Motor neuron (in vitro differentiated cells): ENCODE results near the gene CCDC141. TPM values are rescaled to one million over a fixed set of nuclear protein-coding genes. Genes with fewer than 3 reads are reported as not detected.

Source experiments
- ATAC-seq, 8 experiments: fragments of 200-7000 bp; cut with Tn5 transposase; replicated peaks in 6 of 8; 2 replicates each; pipeline ENCODE4 v1.8.0; 2021; ENCODE audit warnings: mild to moderate bottlenecking in 8 of 8, moderate library complexity in 8 of 8
- H3K27ac ChIP-seq, 2 donors: fragments of 250-450 bp; sonication (Bioruptor Pico); 2 replicates each; pipeline ENCODE4 v1.9.0; 2021; ENCODE audit warnings: antibody characterized with exemption in 2 of 2, mild to moderate bottlenecking in 2 of 2, moderate library complexity in 1 of 2
- H3K4me1 ChIP-seq, 2 donors: fragments of 250-450 bp; sonication (Bioruptor Pico); replicated peaks in 1 of 2; 2 replicates each; pipeline ENCODE4 v1.6.1; 2021; ENCODE audit warnings: antibody characterized with exemption in 2 of 2, mild to moderate bottlenecking in 2 of 2, moderate library complexity in 1 of 2
- H3K4me3 ChIP-seq, 5 donors: fragments of 250-450 bp; sonication (Bioruptor Pico); 2 replicates each; pipeline ENCODE4 v1.9.0; 2021; ENCODE audit warnings: antibody characterized with exemption in 5 of 5, mild to moderate bottlenecking in 5 of 5, moderate library complexity in 4 of 5
- WGBS, 10 experiments: fragments of 450-650 bp; shearing (Covaris generic); methylation state at CpG; one replicate each; pipeline ENCODE4 v1.0.0; 2022; 5-methylcytosine and 5-hydroxymethylcytosine counted together
- in situ Hi-C, 9 experiments: fragments of 400-800 bp; cut with MboI; loops; one replicate each; pipeline ENCODE4 v1.15.0; 2021; ENCODE audit warnings: low sequenced_read_pairs in 9 of 9, low pct_unique_long_range_greater_than_20kb in 2 of 9; ENCODE audit not compliant: unreplicated experiment in 9 of 9
- total RNA-seq, 8 experiments: library from RNA; unstranded; fragments of 300-600 nt; gene quantifications; 2 replicates each; pipeline versions ENCODE4 v1.2.3 to v1.2.4, GENCODE V29; 2022

CCDC141 gene
- total RNA-seq, 8 experiments from 2014 or later, result under 0.01 to 0.38 (median 0.17) TPM; not detected in 2

- WGBS, 10 experiments, result 13 to 100% (median 51%) methylated on average over 1 to 2 of the region's 2 CpGs; no CpG with 5 or more reads in 2 of the 10 experiments
- Histone ChIP-seq H3K4me3 (no peak overlapping the region), H3K27ac (no peak overlapping the region), H3K4me1 (peaks cover 11 to 14% of the 10 kb centered on the region in 2 donors)
- peak in 3 of 8 experiments; percentile 24 to 55 (median 42) for ATAC-seq
- in situ Hi-C loops, result no loop called here
These were observed 205.2 kb downstream of the CCDC141 start for GRCh38 chr2:178844701-178845100.

- WGBS, 10 experiments, result 33 to 100% (median 86%) methylated on average over 1 to 4 of the region's 4 CpGs; no CpG with 5 or more reads in 1 of the 10 experiments
- no peak for ATAC-seq
- Histone ChIP-seq H3K4me1 (peaks cover 11 to 14% of the 10 kb centered on the region in 2 donors), H3K27ac (no peak overlapping the region), H3K4me3 (no peak overlapping the region)
- in situ Hi-C loops, result no loop called here
These were observed 205.7 kb downstream of the CCDC141 start for GRCh38 chr2:178844269-178844668.

GRCh38 chr2:178843697-178844096 lies 206.2 kb downstream of the CCDC141 start:
- Histone ChIP-seq H3K4me1 (peaks cover 11 to 14% of the 10 kb centered on the region in 2 donors), H3K27ac (no peak overlapping the region), H3K4me3 (no peak overlapping the region)
- WGBS, 10 experiments, result 20 to 100% (median 86%) methylated on average over 1 of the region's 1 CpG; no CpG with 5 or more reads in 2 of the 10 experiments
- in situ Hi-C loops, result no loop called here
- no peak for ATAC-seq

GRCh38 chr2:178836807-178837206 lies 213.1 kb downstream of the CCDC141 start:
- Histone ChIP-seq H3K4me3 (no peak overlapping the region), H3K27ac (no peak overlapping the region), H3K4me1 (no peaks in the 10 kb centered on the region)
- 0 to 80% (median 40%) methylated on average over 1 to 3 of the region's 4 CpGs; no CpG with 5 or more reads in 3 of the 10 experiments for WGBS, 10 experiments
- ATAC-seq, result no peak
- in situ Hi-C loops, result no loop called here

GRCh38 chr2:178834086-178834485 lies 215.9 kb downstream of the CCDC141 start:
- Histone ChIP-seq H3K4me1 (peaks cover 0 to 12% of the 10 kb centered on the region in 2 donors), H3K27ac (no peak overlapping the region), H3K4me3 (no peak overlapping the region)
- in situ Hi-C loops, result no loop called here
- WGBS, 10 experiments, result 60 to 100% (median 89%) methylated on average over 1 to 6 of the region's 9 CpGs; no CpG with 5 or more reads in 2 of the 10 experiments
- ATAC-seq, result no peak

- in situ Hi-C loops, result no loop called here
- peaks cover 3 to 16% of the 10 kb centered on the region in 2 donors for H3K4me1 ChIP-seq
- no peak for ATAC-seq
- WGBS, 10 experiments, result 48 to 90% (median 71%) methylated on average over 3 to 5 of the region's 5 CpGs
- H3K4me3 ChIP-seq, result no peak overlapping the region
- H3K27ac ChIP-seq, result no peak overlapping the region
These were observed 216.6 kb downstream of the CCDC141 start for GRCh38 chr2:178833382-178833781.

- WGBS, 10 experiments, result 40 to 100% (median 76%) methylated on average over 1 to 2 of the region's 2 CpGs; no CpG with 5 or more reads in 6 of the 10 experiments
- no peak overlapping the region for H3K4me3 ChIP-seq
- peaks cover 6 to 17% of the 10 kb centered on the region in 2 donors for H3K4me1 ChIP-seq
- in situ Hi-C loops, result no loop called here
- no peak overlapping the region for H3K27ac ChIP-seq
- ATAC-seq, result no peak
These were observed 219.5 kb downstream of the CCDC141 start for GRCh38 chr2:178830451-178830850.

GRCh38 chr2:178829981-178830380 lies 220.0 kb downstream of the CCDC141 start:
- Histone ChIP-seq H3K4me1 (peaks cover 6 to 17% of the 10 kb centered on the region in 2 donors), H3K27ac (no peak overlapping the region), H3K4me3 (no peak overlapping the region)
- no peak for ATAC-seq
- in situ Hi-C loops, result no loop called here
- 44 to 100% (median 68%) methylated on average over 1 to 3 of the region's 3 CpGs for WGBS, 10 experiments

GRCh38 chr2:178829299-178829960 lies 220.5 kb downstream of the CCDC141 start:
- peaks cover 6 to 17% of the 10 kb centered on the region in 2 donors for H3K4me1 ChIP-seq
- no peak overlapping the region for H3K4me3 ChIP-seq
- no peak for ATAC-seq
- 42 to 92% (median 80%) methylated on average over 1 to 3 of the region's 3 CpGs for WGBS, 10 experiments
- no peak overlapping the region for H3K27ac ChIP-seq
- in situ Hi-C loops, result no loop called here

- in situ Hi-C loops, result no loop called here
- peak in 4 of 8 experiments; percentile 60 to 86 (median 84) for ATAC-seq
- 0 to 68% (median 51%) methylated on average over 1 to 4 of the region's 4 CpGs; no CpG with 5 or more reads in 2 of the 10 experiments for WGBS, 10 experiments
These were observed 221.5 kb downstream of the CCDC141 start for GRCh38 chr2:178828486-178828881.

GRCh38 chr2:178827739-178828485 lies 222.0 kb downstream of the CCDC141 start:
- peak in 4 of 8 experiments; percentile 19 to 84 (median 78) for ATAC-seq
- Histone ChIP-seq H3K27ac (no peak overlapping the region), H3K4me3 (no peak overlapping the region), H3K4me1 (peaks cover 6 to 17% of the 10 kb centered on the region in 2 donors)
- in situ Hi-C loops, result no loop called here
- 11 to 88% (median 74%) methylated on average over 3 to 9 of the region's 9 CpGs; no CpG with 5 or more reads in 1 of the 10 experiments for WGBS, 10 experiments

More at GRCh38 chr2:178828486-178828881, 221.5 kb downstream of the CCDC141 start:
- H3K4me1 ChIP-seq, result peaks cover 6 to 17% of the 10 kb centered on the region in 2 donors
- no peak overlapping the region for H3K27ac ChIP-seq
- H3K4me3 ChIP-seq, result no peak overlapping the region

- Histone ChIP-seq H3K4me3 (no peak overlapping the region), H3K4me1 (peaks cover 6 to 17% of the 10 kb centered on the region in 2 donors), H3K27ac (no peak overlapping the region)
- in situ Hi-C loops, result no loop called here
- ATAC-seq, result no peak
- 10 to 80% (median 42%) methylated on average over 1 of the region's 1 CpG; no CpG with 5 or more reads in 2 of the 10 experiments for WGBS, 10 experiments
These were observed 222.8 kb downstream of the CCDC141 start for GRCh38 chr2:178827111-178827510.

GRCh38 chr2:178825183-178825582 lies 224.8 kb downstream of the CCDC141 start:
- Histone ChIP-seq H3K27ac (no peak overlapping the region), H3K4me1 (peaks cover 6 to 11% of the 10 kb centered on the region in 2 donors), H3K4me3 (no peak overlapping the region)
- ATAC-seq, result no peak
- WGBS, 10 experiments, result 0 to 100% (median 24%) methylated on average over 1 of the region's 1 CpG; no CpG with 5 or more reads in 4 of the 10 experiments
- in situ Hi-C loops, result no loop called here
